Activated naive CD4-positive, alpha-beta T cell treated with anti-CD3 and anti-CD28 coated beads, Interleukin-2, amount 10 ng/mL, durations not matched to agents 7 days and 5 days (primary cell): ENCODE results near the gene POLH.
"Not testable (repeated sequence)": the region's sequence is repeated elsewhere in the genome, so short reads cannot be mapped to it uniquely, and the experiment has no call there.

Experiments
- CTCF ChIA-PET: fragments of 350-600 bp; sonication (Branson Sonifier 250); formaldehyde crosslinking; loops from one replicate; lab custom pipeline; 2021; ENCODE audit warnings: antibody characterized with exemption; lab: Charles Lee
- DNase-seq: peaks from one replicate; pipeline ENCODE4 v3.0.0-alpha.2; 2020
- H3K27ac Mint-ChIP-seq: one replicate; pipeline ENCODE4 v1.8.0; 2021; ENCODE audit warnings: mild to moderate bottlenecking, moderate library complexity, mixed read lengths
- H3K27me3 Mint-ChIP-seq: one replicate; pipeline ENCODE4 v1.8.0; 2021; ENCODE audit warnings: mild to moderate bottlenecking, mixed read lengths
- H3K36me3 Mint-ChIP-seq: one replicate; pipeline ENCODE4 v1.8.0; 2021; ENCODE audit warnings: mixed read lengths
- H3K4me1 Mint-ChIP-seq: one replicate; pipeline ENCODE4 v1.8.0; 2021; ENCODE audit warnings: mixed read lengths
- H3K4me3 Mint-ChIP-seq: one replicate; pipeline ENCODE4 v1.8.0; 2021; ENCODE audit warnings: mild to moderate bottlenecking, moderate library complexity, mixed read lengths
- H3K9me3 Mint-ChIP-seq: one replicate; pipeline ENCODE4 v1.8.0; 2021; ENCODE audit warnings: mixed read lengths

Gene POLH

GRCh38 chr6:43657221-43657802 lies 81.3 kb downstream of the POLH start:
- H3K9me3 Mint-ChIP-seq: peaks cover 2% of the 10 kb centered on the region
- no peaks in the 10 kb centered on the region for H3K36me3 Mint-ChIP-seq
- H3K4me1 Mint-ChIP-seq: peaks cover 15% of the 10 kb centered on the region
- CTCF ChIA-PET: interaction anchor here (1.4 to 1.6 kb wide), 2 partner anchors 10 to 11 kb away, joined by 4 to 7 read pairs; no protein-coding TSS in a partner anchor
- H3K4me3 Mint-ChIP-seq: no peak overlapping the region
- no peak for DNase-seq
- peaks cover 11% of the 10 kb centered on the region for H3K27me3 Mint-ChIP-seq
- H3K27ac Mint-ChIP-seq: no peak overlapping the region

- Mint-ChIP-seq H3K27me3 (peaks cover 11% of the 10 kb centered on the region), H3K36me3 (no peaks in the 10 kb centered on the region), H3K4me3 (no peak overlapping the region), H3K4me1 (peaks cover 18% of the 10 kb centered on the region), H3K9me3 (peaks cover 2% of the 10 kb centered on the region), H3K27ac (no peak overlapping the region)
- no peak for DNase-seq
- CTCF ChIA-PET: no interaction called here
These were observed 82.2 kb downstream of the POLH start for GRCh38 chr6:43658161-43658560.

GRCh38 chr6:43662948-43663347 lies 87.0 kb downstream of the POLH start:
- H3K27me3 Mint-ChIP-seq: peaks cover 16% of the 10 kb centered on the region
- peaks cover 29% of the 10 kb centered on the region for H3K4me1 Mint-ChIP-seq
- not testable (repeated sequence) for DNase-seq, H3K9me3 Mint-ChIP-seq, H3K36me3 Mint-ChIP-seq, H3K4me3 Mint-ChIP-seq, H3K27ac Mint-ChIP-seq
- CTCF ChIA-PET: interaction anchor here (1.2 to 1.3 kb wide), 2 partner anchors 33 to 96 kb away, joined by 3 read pairs; no protein-coding TSS in a partner anchor
